Pancreas (tissue), 10 donors: Measurements from ENCODE around the gene AADAC. TPM values are rescaled to one million over a fixed set of nuclear protein-coding genes. Genes with fewer than 3 reads are reported as not detected.
"Not testable (repeated sequence)": the region's sequence is repeated elsewhere in the genome, so short reads cannot be mapped to it uniquely, and the experiment has no call there.

Experiments used
- ATAC-seq, 4 donors: fragments of 200-7000 bp; cut with Tn5 transposase; one replicate each; pipeline versions ENCODE4 v1.8.0 to v1.9.1; 2020; ENCODE audit warnings: mild to moderate bottlenecking in 4 of 4, moderate library complexity in 4 of 4
- DNase-seq, 6 donors: peaks; one replicate each; pipeline ENCODE4 v3.0.0-alpha.2; 2020
- FAIRE-seq: peaks from 2 replicates; lab custom pipeline; 2012; peaks lifted over from hg19 to GRCh38; lab: Jason Lieb, UNC
- H3K27ac ChIP-seq, 4 donors: fragments of 200-600 bp; sonication (generic); 1 replicate in 3 of 4; 2 replicates in 1 of 4; pipeline versions ENCODE4 v1.5.0 to v1.8.0; 2020
- H3K27me3 ChIP-seq, 4 donors: fragments of 200-600 bp; one replicate each; pipeline ENCODE4 v1.8.0; 2021
- H3K36me3 ChIP-seq, 3 donors: fragments of 200-600 bp; sonication (generic) in 1 of 3; one replicate each; pipeline versions ENCODE4 v1.5.0 to v1.8.0; 2020 to 2021
- H3K4me1 ChIP-seq, 3 donors: fragments of 200-600 bp; one replicate each; pipeline ENCODE4 v1.8.0; 2021
- H3K4me3 ChIP-seq, 4 donors: fragments of 200-600 bp; sonication (generic) in 2 of 4; one replicate each; pipeline versions ENCODE4 v1.5.0 to v1.8.0; 2020 to 2021
- H3K9me3 ChIP-seq, 4 donors: fragments of 200-600 bp; one replicate each; pipeline ENCODE4 v1.8.0; 2021
- CTCF ChIP-seq, 4 donors: fragments of 200-600 bp; sonication (generic) in 3 of 4; IDR thresholded peaks; one replicate each; pipeline versions ENCODE4 v1.5.0 to v1.8.0; 2021; ENCODE audit warnings: antibody characterized with exemption in 4 of 4
- WGBS, 2 donors: extraction: QIAGEN DNeasy Blood & Tissue Kit; methylation state at CpG; one replicate each; pipeline ENCODE4 v1.1.7; 2013; 5-methylcytosine and 5-hydroxymethylcytosine counted together
- intact Hi-C, 3 donors: fragments of 100-400 bp; cut with DNase I; formaldehyde crosslinking; loops; one replicate each; pipeline versions ENCODE4 v1.11.1 to v1.14.2; 2022
- polyA plus RNA-seq, 2 donors: library from polyadenylated mRNA; stranded (reverse); fragments of 200-250 nt; gene quantifications; one replicate each; pipeline ENCODE4 v1.2.3, GENCODE V29; 2013
- total RNA-seq, 6 donors: library from RNA; stranded (reverse); fragmentation: NEBNext Ultra II Directional in 4 of 6; extraction: Animal tissue kit (Norgen Biotek cat#: 25700) in 4 of 6; gene quantifications; one replicate each; pipeline versions ENCODE4 v1.2.1 to v1.2.4, GENCODE V29; 2021 to 2023
- donor health status: healthy with polysubstance abuse.
- donor health status: DM: no; HTN: no; CAD: no; lungs with moderate emphysema.
- donor health status: DM: no; HTN: no; CAD: no.
- donor health status: control.
- donor health status: control.
- donor health status: Bipolar disorder and iron deficiency.
- donor health status: DM: yes; HTN: yes; CAD: no.
- donor health status: DM: no; HTN: no; CAD: no.
- donor health status: DM: no; HTN: no; CAD: no.
- donor health status: DM: yes; HTN: yes; CAD: no.

The AADAC gene
- total and polyA plus RNA-seq, 8 donors = 2.7 to 83.7 (median 19.9) TPM

- Histone ChIP-seq H3K4me3 (no peak overlapping the region), H3K4me1 (peaks cover 6 to 28% (median 19%) of the 10 kb centered on the region in 3 donors), H3K27ac (peak overlapping the region in 3 of 4 donors; percentile 23 to 76 (median 70)), H3K27me3 (no peaks in the 10 kb centered on the region), H3K9me3 (no peaks in the 10 kb centered on the region), H3K36me3 (no peaks in the 10 kb centered on the region)
- DNase-seq (no peak), FAIRE-seq (no peak), ATAC-seq (peak in 3 of 4 donors; percentile 53 to 75 (median 70))
- intact Hi-C loops = no loop called here
- TF ChIP-seq CTCF (IDR thresholded peaks at IDR 0.05) = no peak
- WGBS, 2 donors = 20 to 28% methylated on average over 1 of the region's 1 CpG
Measured at GRCh38 chr3:151789853-151790463, 24.0 kb upstream of the AADAC start.

- FAIRE-seq, H3K27me3 ChIP-seq, H3K36me3 ChIP-seq, H3K4me3 ChIP-seq, H3K9me3 ChIP-seq, ATAC-seq, DNase-seq, intact Hi-C loops: not testable (repeated sequence)
- 86 to 89% methylated on average over 2 of the region's 2 CpGs for WGBS, 2 donors
- peak overlapping the region in 2 of 4 donors; percentile 70 to 76 for H3K27ac ChIP-seq
- peaks cover 6 to 28% (median 19%) of the 10 kb centered on the region in 3 donors for H3K4me1 ChIP-seq
Measured at GRCh38 chr3:151790763-151791162, 23.2 kb upstream of the AADAC start.

GRCh38 chr3:151792411-151792810 lies 21.5 kb upstream of the AADAC start:
- no peak for TF ChIP-seq CTCF (IDR thresholded peaks at IDR 0.05)
- 52 to 61% methylated on average over 2 of the region's 2 CpGs for WGBS, 2 donors
- peak overlapping the region in 3 of 4 donors; percentile 28 to 53 (median 45) for H3K27ac ChIP-seq
- H3K36me3 ChIP-seq = no peaks in the 10 kb centered on the region
- H3K27me3 ChIP-seq = no peaks in the 10 kb centered on the region
- no peak for FAIRE-seq
- intact Hi-C loops = no loop called here
- DNase-seq = no peak
- peaks cover 6 to 28% (median 19%) of the 10 kb centered on the region in 3 donors for H3K4me1 ChIP-seq
- H3K4me3 ChIP-seq = no peak overlapping the region
- peak; percentile 72 to 87 (median 80) for ATAC-seq
- no peaks in the 10 kb centered on the region for H3K9me3 ChIP-seq

- Histone ChIP-seq H3K9me3 (no peaks in the 10 kb centered on the region), H3K27me3 (no peaks in the 10 kb centered on the region), H3K4me3 (no peak overlapping the region), H3K27ac (peak overlapping the region in 2 of 4 donors; percentile 45 to 53), H3K4me1 (peaks cover 6 to 28% (median 19%) of the 10 kb centered on the region in 3 donors), H3K36me3 (no peaks in the 10 kb centered on the region)
- intact Hi-C loops = no loop called here
- WGBS, 2 donors = 48 to 66% methylated on average over 2 of the region's 2 CpGs
- no peak for TF ChIP-seq CTCF (IDR thresholded peaks at IDR 0.05)
- DNase-seq = no peak
- FAIRE-seq = no peak
- ATAC-seq = no peak
Measured at GRCh38 chr3:151793636-151794035, 20.3 kb upstream of the AADAC start.

- no peak for DNase-seq
- TF ChIP-seq CTCF (IDR thresholded peaks at IDR 0.05) = no peak
- 21% methylated on average over 2 of the region's 2 CpGs for WGBS, 2 donors
- H3K4me1 ChIP-seq = peaks cover 6 to 28% (median 19%) of the 10 kb centered on the region in 3 donors
- H3K27ac ChIP-seq = peak overlapping the region in 2 of 4 donors; percentile 45 to 53
- no peak for FAIRE-seq
- H3K36me3 ChIP-seq = no peaks in the 10 kb centered on the region
- H3K9me3 ChIP-seq = no peaks in the 10 kb centered on the region
- no peaks in the 10 kb centered on the region for H3K27me3 ChIP-seq
- H3K4me3 ChIP-seq = no peak overlapping the region
- peak; percentile 49 to 68 (median 62) for ATAC-seq
- intact Hi-C loops = no loop called here
Measured at GRCh38 chr3:151794080-151794479, 19.8 kb upstream of the AADAC start.
